ENCODE results near the gene PRR30. TPM values are rescaled to one million over a fixed set of nuclear protein-coding genes. Genes with fewer than 3 reads are reported as not detected.

PRR30 gene
- total RNA-seq, 1 donor from 2014 or later, result not detected

GRCh38 chr2:27155069-27155520 lies 15.9 kb upstream of the PRR30 start:
- no peak for DNase-seq (ENCODE audit: low read depth, low spot score)

- no peak for DNase-seq (ENCODE audit: low read depth, low spot score)
These were observed 15.3 kb upstream of the PRR30 start for GRCh38 chr2:27154488-27154887.

- DNase-seq (ENCODE audit: low read depth, low spot score), result no peak
These were observed 13.7 kb upstream of the PRR30 start for GRCh38 chr2:27152796-27153464.

GRCh38 chr2:27152102-27152795 lies 13.0 kb upstream of the PRR30 start:
- no peak for DNase-seq (ENCODE audit: low read depth, low spot score)

GRCh38 chr2:27150639-27151230 lies 11.5 kb upstream of the PRR30 start:
- DNase-seq (ENCODE audit: low read depth, low spot score), result no peak

GRCh38 chr2:27149570-27150405 lies 10.6 kb upstream of the PRR30 start:
- DNase-seq (ENCODE audit: low read depth, low spot score), result no peak

GRCh38 chr2:27148801-27149439 lies 9.7 kb upstream of the PRR30 start, which contains the start of gene TCF23:
Gene TCF23, plus strand, starts transcription at chr2:27149004. Its CDS starts 130 bp downstream, at chr2:27149134.
- DNase-seq (ENCODE audit: low read depth, low spot score), result no peak

GRCh38 chr2:27147935-27148334 lies 8.7 kb upstream of the PRR30 start:
- DNase-seq (ENCODE audit: low read depth, low spot score), result no peak

GRCh38 chr2:27145682-27146081 lies 6.5 kb upstream of the PRR30 start:
- DNase-seq (ENCODE audit: low read depth, low spot score), result no peak

GRCh38 chr2:27143285-27143684 lies 4.1 kb upstream of the PRR30 start:
- DNase-seq (ENCODE audit: low read depth, low spot score), result no peak

GRCh38 chr2:27138111-27138510 lies 1.1 kb downstream of the PRR30 start:
- DNase-seq (ENCODE audit: low read depth, low spot score), result no peak

GRCh38 chr2:27137322-27137935 lies 1.8 kb downstream of the PRR30 start:
- DNase-seq (ENCODE audit: low read depth, low spot score), result no peak

- DNase-seq (ENCODE audit: low read depth, low spot score), result no peak
These were observed 2.5 kb downstream of the PRR30 start for GRCh38 chr2:27136751-27137150.

- DNase-seq (ENCODE audit: low read depth, low spot score), result no peak
These were observed 3.7 kb downstream of the PRR30 start for GRCh38 chr2:27135478-27135955.

- no peak for DNase-seq (ENCODE audit: low read depth, low spot score)
These were observed 4.3 kb downstream of the PRR30 start for GRCh38 chr2:27134781-27135477.

- DNase-seq (ENCODE audit: low read depth, low spot score), result peak; percentile 62
These were observed 5.1 kb downstream of the PRR30 start, which contains the start of gene PREB for GRCh38 chr2:27133905-27134780. Gene PREB, minus strand, starts transcription at chr2:27134636. Its CDS starts 215 bp downstream, at chr2:27134421.

- no peak for DNase-seq (ENCODE audit: low read depth, low spot score)
These were observed 5.9 kb downstream of the PRR30 start for GRCh38 chr2:27133195-27133875.

GRCh38 chr2:27131429-27131828 lies 7.8 kb downstream of the PRR30 start:
- DNase-seq (ENCODE audit: low read depth, low spot score), result no peak

Measured in pulmonary artery endothelial cell (primary cell).